NCI-H2107 treated with DMSO at 0.1 percent for 48 hours (cell line): ENCODE results near the gene HLCS.

Experiments
- DNase-seq: peaks from one replicate; lab custom pipeline; 2025; ENCODE audit not compliant: unreplicated experiment; lab: John Stamatoyannopoulos, UW

Gene HLCS

GRCh38 chr21:36706951-36707762 is 259.3 kb downstream of the HLCS start:
- no peak for DNase-seq

GRCh38 chr21:36706482-36706852 is 260.0 kb downstream of the HLCS start:
- no peak for DNase-seq

GRCh38 chr21:36705679-36706481 is 260.6 kb downstream of the HLCS start:
- DNase-seq, result no peak

GRCh38 chr21:36704958-36705678 is 261.4 kb downstream of the HLCS start:
- no peak for DNase-seq

GRCh38 chr21:36704281-36704957 is 262.1 kb downstream of the HLCS start:
- DNase-seq, result no peak

- DNase-seq, result no peak
These were observed 262.7 kb downstream of the HLCS start for GRCh38 chr21:36703626-36704280.

GRCh38 chr21:36703123-36703522 is 263.3 kb downstream of the HLCS start:
- DNase-seq, result no peak

GRCh38 chr21:36702622-36702968 is 263.9 kb downstream of the HLCS start:
- DNase-seq, result no peak

- no peak for DNase-seq
These were observed 264.5 kb downstream of the HLCS start for GRCh38 chr21:36701756-36702621.

- DNase-seq, result no peak
These were observed 265.3 kb downstream of the HLCS start for GRCh38 chr21:36700971-36701755.
